HUDEP-2 (cell line): Measurements from ENCODE around the gene SH3RF1.
"Not testable (repeated sequence)": the region's sequence is repeated elsewhere in the genome, so short reads cannot be mapped to it uniquely, and the experiment has no call there.

ENCODE experiments used
- DNase-seq, 76 experiments: peaks; one replicate each; lab custom pipeline; 2025; ENCODE audit not compliant: unreplicated experiment in 76 of 76; lab: John Stamatoyannopoulos, UW

SH3RF1 gene

DNA sequence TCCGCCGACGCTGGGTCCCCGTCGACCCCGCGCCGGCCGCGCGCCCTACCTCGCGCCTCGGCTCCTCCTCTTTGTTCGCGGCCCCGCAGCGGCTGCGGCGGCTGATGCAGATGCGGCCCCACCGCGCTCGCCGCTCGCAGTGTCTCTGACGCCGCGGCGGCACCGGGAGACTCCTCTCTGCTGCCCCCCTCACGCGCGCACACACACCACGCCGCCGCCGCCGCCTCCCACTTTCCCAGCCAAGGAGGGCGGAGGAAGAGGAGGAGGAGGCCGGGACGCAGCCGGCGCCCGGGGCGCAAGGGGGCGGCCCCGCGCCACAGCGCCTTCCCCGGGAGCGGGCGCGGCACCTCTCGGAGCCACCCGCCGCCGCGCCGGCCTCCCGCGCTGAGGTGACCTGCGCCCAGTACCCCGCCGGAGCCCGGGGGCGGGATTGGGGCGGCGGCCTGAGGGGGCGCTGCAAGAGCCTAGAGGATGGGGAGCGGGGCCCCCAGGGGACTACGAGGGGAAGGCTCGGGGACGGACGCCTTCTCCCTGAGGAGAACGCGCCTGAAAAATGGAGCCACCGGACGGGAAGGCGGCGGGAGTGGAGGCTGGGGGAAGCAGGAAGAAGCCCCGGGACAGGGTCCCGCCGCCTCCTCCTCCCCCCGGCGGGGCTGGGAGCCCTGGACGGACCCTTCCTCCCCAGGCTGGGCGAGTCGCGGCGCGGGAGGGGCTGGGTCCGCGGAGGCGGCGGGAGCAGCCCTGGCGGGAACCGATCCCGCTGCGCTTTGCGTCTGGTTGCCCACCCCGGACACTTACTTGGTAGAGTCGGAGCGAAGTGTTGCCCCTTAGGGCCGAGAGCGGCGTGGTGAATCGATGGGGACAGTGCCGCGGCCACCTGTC lies at the start of gene SH3RF1:
Gene SH3RF1 (minus strand): TSS at position 147 of the 882 bp plus-strand sequence. CDS start 1,744 bp downstream, outside the sequence.
- DNase-seq = peak in 36 of 76 experiments; percentile 2 to 53 (median 16)

DNA sequence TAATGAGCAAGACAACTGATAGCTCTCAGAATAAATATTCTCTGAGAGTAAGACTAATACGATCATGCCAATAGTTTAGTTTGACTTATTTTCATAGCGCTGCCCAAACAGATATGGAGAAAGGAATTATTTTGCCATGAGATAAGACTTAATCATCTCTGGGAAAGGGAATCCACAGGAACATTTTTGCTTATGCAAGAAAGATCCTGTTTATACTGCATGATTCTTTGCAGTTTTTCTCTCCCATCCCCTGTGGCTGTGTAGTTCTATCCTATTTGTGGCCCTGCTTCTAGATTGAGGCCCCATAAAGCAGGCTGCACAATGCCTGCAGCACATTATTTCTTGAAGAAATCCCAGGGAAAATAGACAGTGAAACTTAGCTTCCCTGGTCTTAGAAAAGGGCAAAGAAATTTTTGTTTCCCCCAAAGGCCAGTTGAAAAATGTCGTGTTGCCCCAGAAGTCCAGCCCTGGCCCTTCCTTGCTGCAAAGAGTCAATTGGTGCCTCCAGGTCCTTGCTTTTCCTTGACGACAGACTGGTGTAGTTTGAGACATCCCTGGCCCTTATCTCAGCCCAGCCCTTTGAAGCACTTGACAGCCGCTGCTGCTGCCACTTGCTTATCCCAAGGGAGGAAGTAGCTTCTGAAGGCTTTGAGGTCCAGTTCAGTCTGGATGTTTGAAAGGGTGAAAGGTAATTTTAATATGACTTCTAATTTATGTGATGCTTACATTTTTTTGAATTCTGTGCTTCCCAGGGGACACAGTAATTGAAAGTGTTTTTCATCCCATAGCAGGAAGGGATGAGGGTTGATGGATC lies 45.0 kb upstream of the SH3RF1 start:
- no peak for DNase-seq

DNA sequence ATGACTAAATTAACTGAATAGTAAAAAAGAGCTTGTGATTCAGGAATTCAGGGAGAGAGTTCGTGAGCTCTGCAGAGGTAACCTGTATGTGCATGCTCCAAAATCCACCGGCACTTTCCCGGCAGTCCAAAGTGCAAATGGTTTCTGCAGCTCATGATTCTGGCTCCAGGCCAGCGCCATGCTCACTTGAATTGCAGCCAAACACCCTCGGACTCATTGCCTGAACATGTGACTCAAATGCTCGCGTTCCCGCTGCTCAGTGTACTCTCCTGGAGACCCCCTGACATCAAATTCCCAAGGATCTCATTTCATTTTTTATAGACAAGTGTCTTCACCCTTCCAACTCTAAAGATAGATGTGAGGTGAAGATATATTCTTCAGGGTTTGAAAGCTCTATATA lies 44.1 kb upstream of the SH3RF1 start:
- no peak for DNase-seq

DNA sequence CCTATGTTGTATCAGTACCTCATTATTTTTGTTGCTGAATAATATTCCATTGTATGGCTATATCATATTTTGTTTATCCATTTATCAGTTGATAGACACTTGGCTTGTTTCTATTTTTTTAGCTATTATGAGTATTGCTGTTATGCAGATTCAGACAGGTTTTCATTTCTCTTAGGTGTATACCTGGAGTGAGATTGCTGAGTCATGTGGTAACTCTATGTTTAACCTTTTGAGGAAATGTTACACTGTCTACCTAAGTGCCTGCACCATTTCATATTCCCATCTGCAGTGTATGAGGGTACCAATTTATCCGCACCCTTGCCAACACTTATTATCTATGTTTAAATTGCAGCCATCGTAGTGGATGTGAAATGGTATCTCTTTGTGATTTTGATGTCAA lies 43.0 kb upstream of the SH3RF1 start:
- no peak for DNase-seq

DNA sequence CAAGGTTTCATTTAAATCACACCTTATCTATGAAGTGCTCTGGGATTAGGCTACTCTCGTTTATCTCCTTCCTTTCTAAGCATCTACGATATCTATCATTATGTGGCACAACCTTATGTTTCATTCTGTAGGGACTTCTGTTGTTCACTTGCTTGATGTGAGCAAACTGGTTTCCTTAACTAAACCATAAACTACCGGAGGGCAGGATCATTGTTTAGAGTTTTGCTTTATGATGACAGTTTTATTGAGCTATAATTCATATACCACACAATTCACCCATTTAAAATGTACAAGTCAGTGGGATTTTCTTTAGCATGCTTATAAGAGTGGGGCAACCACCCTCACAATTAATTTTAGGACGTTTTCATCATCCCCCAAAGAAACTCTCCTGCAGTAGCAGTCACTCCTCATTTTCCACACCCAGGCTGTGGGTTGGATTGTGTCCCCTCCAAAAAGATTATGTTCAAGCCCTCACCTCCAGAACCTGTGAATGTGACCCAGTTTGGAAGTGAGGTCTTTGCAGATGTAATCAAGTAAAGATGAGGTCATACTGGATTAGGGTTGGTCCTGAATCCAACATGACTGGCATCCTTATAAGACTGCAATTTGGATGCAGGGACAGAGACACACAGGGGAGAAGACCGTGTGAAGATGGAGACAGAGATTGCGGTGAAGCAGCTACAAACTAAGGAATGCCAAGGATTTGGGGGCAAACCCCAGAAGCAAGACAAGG lies 42.1 kb upstream of the SH3RF1 start:
- DNase-seq = no peak

DNA sequence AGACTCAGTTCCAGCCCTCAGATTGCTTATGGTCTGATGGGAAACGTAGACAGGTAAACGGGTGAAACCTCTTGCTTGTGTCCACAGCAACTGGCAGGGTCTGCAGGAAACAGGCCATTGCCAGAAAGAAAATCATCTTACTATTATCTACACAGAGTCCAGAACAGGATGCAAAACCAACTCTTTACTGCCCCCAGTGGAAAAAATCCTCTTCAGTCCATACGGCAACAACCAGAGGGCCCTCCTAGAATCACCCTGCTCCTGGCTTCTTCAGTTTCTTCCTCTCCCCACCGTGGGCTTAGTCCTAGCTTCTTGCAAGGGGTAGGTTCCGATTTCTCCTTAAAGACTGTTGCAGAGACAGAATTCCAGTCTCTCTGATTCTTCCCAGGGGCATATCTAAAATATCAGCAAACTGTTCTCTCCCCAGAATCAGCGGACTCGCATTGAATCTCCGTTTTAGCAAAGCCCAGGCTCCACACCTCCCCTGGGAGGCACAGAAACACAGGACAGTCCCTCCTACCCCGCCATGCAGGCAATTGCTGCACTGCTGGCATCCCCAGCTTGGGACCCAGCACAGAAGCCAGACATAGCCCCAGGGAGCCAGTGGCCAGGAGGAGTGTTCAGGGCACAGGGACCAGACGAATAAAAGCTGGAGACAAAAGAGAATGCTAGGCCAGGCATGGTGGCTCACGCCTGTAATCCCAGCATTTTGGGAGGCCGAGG lies 41.0 kb upstream of the SH3RF1 start:
- DNase-seq = peak in 15 of 76 experiments; percentile 1 to 48 (median 15)

DNA sequence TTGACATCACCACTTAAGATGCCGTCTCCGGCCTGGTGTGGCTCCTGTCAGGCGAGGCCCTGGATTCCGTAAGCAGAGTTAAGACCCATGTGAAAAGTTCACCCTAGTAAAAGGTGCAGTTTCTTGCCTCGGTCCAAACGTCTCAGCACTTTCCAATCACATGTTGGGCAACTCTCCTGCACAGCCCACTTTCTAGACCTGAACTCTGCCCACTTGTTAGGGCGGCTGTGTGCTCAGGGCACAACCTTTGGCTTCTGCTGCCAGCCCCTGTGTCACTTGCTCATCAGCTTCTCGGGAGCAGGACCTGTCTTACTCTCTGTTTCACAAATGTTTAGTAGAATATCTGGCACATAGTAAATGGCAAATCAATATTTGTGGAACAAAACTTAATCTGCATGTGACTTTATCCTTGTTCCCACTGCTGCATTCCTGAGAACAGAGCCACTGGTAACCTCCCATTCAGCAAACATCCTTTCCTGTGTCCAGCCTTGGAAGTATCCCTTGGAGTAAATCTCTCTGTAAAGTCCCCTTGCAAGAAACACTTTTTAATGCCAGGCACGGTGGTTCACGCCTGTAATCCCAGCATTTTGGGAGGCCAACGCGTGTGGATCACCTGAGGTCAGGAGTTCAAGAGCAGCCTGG lies 38.7 kb upstream of the SH3RF1 start:
- no peak for DNase-seq

DNA sequence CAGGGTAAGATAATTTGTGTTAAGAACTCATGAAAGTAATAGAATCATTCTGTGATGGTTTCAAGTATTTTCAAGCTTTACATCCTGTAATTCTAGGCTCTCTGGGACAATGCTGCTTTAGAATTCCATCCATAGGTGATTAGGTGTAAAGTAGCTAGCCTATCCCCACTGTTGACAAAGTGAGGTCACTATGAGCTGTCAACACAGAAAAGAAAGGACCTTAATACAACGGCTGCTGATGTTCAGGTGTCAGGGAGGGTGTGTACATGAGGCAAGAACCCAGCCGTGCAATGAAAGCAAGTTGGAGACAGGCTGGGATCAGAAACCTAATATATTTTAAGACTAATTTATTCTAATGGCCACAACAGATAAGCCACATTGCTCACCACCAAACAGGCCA lies 36.8 kb upstream of the SH3RF1 start:
- DNase-seq = no peak

GRCh38 chr4:169305651-169306050 lies 34.9 kb upstream of the SH3RF1 start:
- no peak for DNase-seq

- no peak for DNase-seq
Measured at GRCh38 chr4:169305173-169305572, 34.4 kb upstream of the SH3RF1 start.

DNA sequence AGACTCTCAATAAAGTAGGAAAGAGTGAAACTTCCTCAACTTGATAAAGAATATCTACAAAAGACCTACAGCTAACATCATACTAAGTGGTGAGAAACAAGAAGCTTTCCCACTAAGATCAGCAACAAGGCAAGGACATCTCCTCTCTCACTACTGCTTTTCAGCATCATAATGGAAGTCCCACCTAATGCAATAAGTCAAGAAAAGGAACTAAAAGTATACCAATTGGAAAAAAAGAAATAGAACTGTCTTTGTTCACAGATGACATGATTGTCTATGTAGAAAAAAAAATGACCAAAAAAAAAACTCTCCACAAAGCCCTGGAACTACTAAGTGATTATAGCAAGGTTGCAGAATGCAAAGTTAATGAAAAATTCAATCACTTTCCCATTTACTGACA lies 25.1 kb upstream of the SH3RF1 start:
- DNase-seq = no peak

- no peak for DNase-seq
Measured at GRCh38 chr4:169293343-169294176, 22.8 kb upstream of the SH3RF1 start.

- not testable (repeated sequence) for DNase-seq
Measured at GRCh38 chr4:169287983-169288382, 17.2 kb upstream of the SH3RF1 start.

DNA sequence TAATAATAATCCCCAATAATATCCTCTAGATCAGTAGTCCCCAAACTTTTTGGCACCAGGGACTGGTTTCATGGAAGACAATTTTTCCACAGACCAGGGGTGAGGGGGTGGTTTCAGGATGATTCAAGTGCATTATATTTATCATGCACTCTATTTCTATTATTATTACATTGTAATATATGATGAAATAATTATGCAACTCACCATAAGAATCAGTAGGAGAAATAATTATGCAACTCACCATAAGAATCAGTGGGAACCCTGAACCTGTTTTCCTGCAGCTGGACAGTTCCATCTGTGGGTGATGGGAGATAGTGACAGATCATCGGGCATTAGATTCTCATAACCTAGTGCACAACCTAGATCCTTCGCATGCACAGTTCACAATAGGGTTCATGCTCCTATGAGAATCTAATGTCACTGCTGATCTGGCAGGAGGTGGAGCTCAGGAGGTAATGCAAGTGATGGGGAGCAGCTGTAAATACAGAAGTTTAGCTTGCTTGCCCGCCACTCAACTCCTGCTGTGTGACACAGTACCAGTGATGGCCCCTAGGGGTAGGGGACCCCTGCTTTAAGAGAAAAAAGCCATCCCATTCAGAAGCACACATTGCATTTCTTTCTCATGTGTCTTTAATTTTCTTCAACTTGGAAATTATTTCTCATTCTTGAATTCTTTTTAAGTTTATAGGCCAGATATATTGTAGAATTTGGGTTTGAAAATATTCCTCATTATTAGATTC lies 16.0 kb upstream of the SH3RF1 start:
- DNase-seq = no peak

DNA sequence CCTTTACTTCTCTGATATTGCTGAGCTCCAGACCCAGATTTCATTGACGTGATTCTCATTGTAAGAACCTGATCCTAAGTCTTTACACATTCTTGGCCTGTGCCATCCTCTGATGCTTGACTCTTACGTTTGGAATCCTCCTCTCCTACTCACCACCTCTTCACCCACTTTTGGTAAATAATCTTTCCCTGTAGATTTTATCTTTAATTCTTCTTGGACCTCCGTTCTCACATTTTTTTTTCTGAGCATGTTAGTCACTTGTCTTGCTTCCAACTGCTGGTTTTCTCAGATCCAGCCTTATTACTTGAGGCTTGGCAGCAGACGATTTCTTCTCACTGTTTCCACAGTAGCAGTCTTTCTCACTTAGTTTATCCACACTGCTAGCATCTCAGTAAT lies 12.4 kb upstream of the SH3RF1 start:
- no peak for DNase-seq

DNA sequence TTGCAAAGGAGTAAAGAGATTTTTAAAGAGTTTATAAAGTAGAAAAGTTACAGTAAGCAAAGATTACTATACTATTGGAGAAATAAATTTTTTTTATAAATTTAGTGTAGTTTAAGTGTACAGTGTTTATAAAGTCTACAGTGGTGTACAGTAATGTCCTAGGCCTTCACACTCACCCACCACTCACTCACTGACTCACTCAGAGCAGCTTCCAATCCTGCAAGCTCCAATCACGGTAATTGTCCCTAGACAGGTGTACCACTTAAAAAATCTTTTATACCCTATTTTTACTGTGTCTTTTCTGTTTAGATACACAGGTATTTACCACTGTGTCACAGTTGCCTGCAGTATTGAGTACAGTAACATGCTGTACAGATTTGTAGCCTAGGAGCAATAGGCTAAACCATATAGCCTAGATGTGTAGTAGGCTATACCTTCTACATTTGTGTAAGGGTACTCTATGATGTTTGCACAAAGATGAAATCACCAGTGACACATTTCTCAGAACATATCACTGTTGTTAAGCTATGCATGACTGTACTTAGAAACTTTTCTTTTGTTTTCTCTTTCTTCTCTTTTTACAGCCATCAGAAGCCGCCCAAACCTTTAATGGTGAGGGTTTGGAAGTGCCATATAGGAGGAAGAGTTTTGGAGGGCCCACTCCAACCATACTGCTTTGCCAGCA lies 11.8 kb upstream of the SH3RF1 start:
- no peak for DNase-seq

DNA sequence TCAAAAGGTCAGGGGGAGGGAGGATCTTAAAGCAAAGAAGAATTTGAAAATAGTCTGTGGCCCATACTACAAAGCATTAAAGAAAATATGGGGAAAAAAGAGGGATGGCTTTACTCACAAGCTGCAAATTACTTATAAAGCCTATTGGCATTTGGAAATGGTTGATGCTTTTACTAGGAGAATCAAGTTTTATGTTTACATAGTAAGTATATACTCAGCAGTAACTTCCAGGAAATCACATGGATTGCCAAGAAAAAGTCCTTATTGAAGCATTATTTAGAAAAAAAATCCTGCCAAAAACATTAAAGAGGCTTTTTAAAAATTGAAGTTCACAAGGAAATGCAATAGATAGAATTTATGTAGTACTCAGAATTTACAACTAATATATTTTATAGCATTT lies 8.4 kb upstream of the SH3RF1 start:
- no peak for DNase-seq

GRCh38 chr4:169278624-169279023 lies 7.9 kb upstream of the SH3RF1 start:
- no peak for DNase-seq
